PC-3 (cell line): ENCODE results near the gene TMEM163. TPM values are rescaled to one million over a fixed set of nuclear protein-coding genes. Genes with fewer than 3 reads are reported as not detected.

Experiments
- ATAC-seq: fragments of 200-7000 bp; cut with Tn5 transposase; 2 replicates; pipeline ENCODE4 v1.9.1; 2020; ENCODE audit warnings: mild to moderate bottlenecking, moderate library complexity
- BruUV-seq: library from RNA; stranded (reverse); fragments of 400-500 nt; replicated peaks from 2 replicates; lab custom pipeline; 2021; lab: Mats Ljungman, UMichigan
- CTCF ChIA-PET: fragments of 300-600 bp; sonication (Branson Sonifier 250); formaldehyde crosslinking; loops from one replicate; lab custom pipeline; 2022; ENCODE audit warnings: antibody characterized with exemption; lab: Charles Lee
- POLR2A ChIA-PET: fragments of 300-600 bp; sonication (Branson Sonifier 250); formaldehyde crosslinking; loops from one replicate; lab custom pipeline; 2022; ENCODE audit warnings: antibody characterized with exemption; ENCODE audit not compliant: unreplicated experiment; lab: Charles Lee
- DNase-seq: peaks from one replicate; pipeline ENCODE4 v3.0.0-alpha.2; 2015
- H2AFZ ChIP-seq: fragments of 300-600 bp; sonication (generic); 2 replicates; pipeline ENCODE4 v1.6.0; 2016; ENCODE audit warnings: antibody characterized with exemption, low read length
- H3F3A ChIP-seq: fragments of 300-600 bp; sonication (generic); one replicate; pipeline ENCODE4 v1.6.0; 2017; ENCODE audit warnings: antibody characterized with exemption, low read length, control low read depth, mild to moderate bottlenecking; ENCODE audit not compliant: unreplicated experiment
- H3K27ac ChIP-seq: fragments of 300-600 bp; sonication (generic); 2 replicates; pipeline ENCODE4 v1.5.1; 2016; ENCODE audit warnings: mild to moderate bottlenecking, low read length
- H3K27me3 ChIP-seq: fragments of 300-600 bp; sonication (generic); 2 replicates; pipeline ENCODE4 v1.6.1; 2016; ENCODE audit warnings: low read length, mixed read lengths
- H3K36me3 ChIP-seq: fragments of 300-600 bp; sonication (generic); 2 replicates; pipeline ENCODE4 v1.6.1; 2016; ENCODE audit warnings: low read depth, mixed run types, low read length, mixed read lengths
- H3K4me1 ChIP-seq: fragments of 300-600 bp; sonication (generic); 2 replicates; pipeline ENCODE4 v1.5.1; 2016; ENCODE audit warnings: low read length; ENCODE audit not compliant: insufficient read depth
- H3K4me2 ChIP-seq: fragments of 300-600 bp; sonication (generic); 2 replicates; pipeline ENCODE4 v1.6.0; 2016; ENCODE audit warnings: low read length
- H3K4me3 ChIP-seq: fragments of 300-600 bp; sonication (generic); 2 replicates; pipeline ENCODE4 v1.5.1; 2016; ENCODE audit warnings: mild to moderate bottlenecking, low read length, mixed read lengths
- H3K79me2 ChIP-seq: fragments of 300-600 bp; sonication (generic); 2 replicates; pipeline ENCODE4 v1.6.1; 2017; ENCODE audit warnings: low read length, mixed read lengths
- H3K9ac ChIP-seq: fragments of 300-600 bp; sonication (generic); 2 replicates; pipeline ENCODE4 v1.6.0; 2016; ENCODE audit warnings: mild to moderate bottlenecking, low read length
- H3K9me2 ChIP-seq: fragments of 300-600 bp; sonication (generic); replicated peaks from 2 replicates; pipeline ENCODE4 v1.6.1; 2016; ENCODE audit warnings: mixed run types, low read length, mixed read lengths
- H3K9me3 ChIP-seq: fragments of 300-600 bp; sonication (generic); 2 replicates; pipeline ENCODE4 v1.6.1; 2016; ENCODE audit warnings: low read length, mixed read lengths
- H4K20me1 ChIP-seq: fragments of 300-600 bp; sonication (generic); 2 replicates; pipeline ENCODE4 v1.6.1; 2016; ENCODE audit warnings: low read length, mixed read lengths
- EZH2 ChIP-seq: fragments of 300-600 bp; sonication (generic); IDR thresholded peaks from one replicate; pipeline ENCODE4 v1.6.1; 2017; ENCODE audit warnings: antibody characterized with exemption, mild to moderate bottlenecking, low read length; ENCODE audit not compliant: unreplicated experiment
- EZH2phosphoT487 ChIP-seq: fragments of 300-600 bp; sonication (generic); IDR thresholded peaks from 2 replicates; pipeline ENCODE4 v1.6.1; 2018; ENCODE audit warnings: mild to moderate bottlenecking, antibody characterized with exemption, low read length, borderline replicate concordance
- intact Hi-C: fragments of 100-400 bp; cut with micrococcal nuclease; formaldehyde crosslinking; loops from 2 replicates; pipeline ENCODE4 v1.9.0; 2023
- total RNA-seq: library from RNA; depleted of rRNA; stranded (reverse); fragments of >200 nt; gene quantifications from 2 replicates; pipeline ENCODE4 v1.2.3, GENCODE V29; 2014
- TF ChIP-seq, protein P1 (sequence below): fragments of 300-600 bp; sonication (generic); conservative IDR thresholded peaks from 2 replicates; pipeline ENCODE4 v1.5.1; 2017; ENCODE audit warnings: antibody characterized with exemption, low read depth, mild to moderate bottlenecking, low read length

Gene TMEM163
- total RNA-seq, 1 experiment from 2014 or later, result 0.47 TPM

DNA sequence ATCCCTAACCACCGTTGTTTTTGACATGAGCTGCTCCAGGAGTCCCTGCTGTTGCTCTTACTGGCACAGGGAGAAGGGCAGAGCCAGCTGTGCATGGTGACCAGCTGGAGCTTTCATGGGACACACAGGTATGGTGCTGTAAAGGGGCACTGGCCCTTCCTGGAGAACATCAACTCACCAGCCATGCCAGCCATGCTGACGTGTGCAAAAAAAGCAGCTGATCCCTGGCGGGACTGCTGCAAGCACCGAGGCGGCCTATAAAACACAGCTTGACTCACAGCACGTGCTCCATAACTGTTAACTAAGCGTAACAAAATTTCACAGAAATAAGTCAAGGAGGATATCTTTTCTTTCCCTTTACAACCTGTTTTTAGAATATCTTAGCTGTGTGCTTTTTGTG is 165.1 kb downstream of the TMEM163 start:
- H3K27me3 ChIP-seq, result no peaks in the 10 kb centered on the region
- TF ChIP-seq EZH2, result no peak
- TF ChIP-seq EZH2phosphoT487, result no peak
- TF ChIP-seq, protein P1, sequence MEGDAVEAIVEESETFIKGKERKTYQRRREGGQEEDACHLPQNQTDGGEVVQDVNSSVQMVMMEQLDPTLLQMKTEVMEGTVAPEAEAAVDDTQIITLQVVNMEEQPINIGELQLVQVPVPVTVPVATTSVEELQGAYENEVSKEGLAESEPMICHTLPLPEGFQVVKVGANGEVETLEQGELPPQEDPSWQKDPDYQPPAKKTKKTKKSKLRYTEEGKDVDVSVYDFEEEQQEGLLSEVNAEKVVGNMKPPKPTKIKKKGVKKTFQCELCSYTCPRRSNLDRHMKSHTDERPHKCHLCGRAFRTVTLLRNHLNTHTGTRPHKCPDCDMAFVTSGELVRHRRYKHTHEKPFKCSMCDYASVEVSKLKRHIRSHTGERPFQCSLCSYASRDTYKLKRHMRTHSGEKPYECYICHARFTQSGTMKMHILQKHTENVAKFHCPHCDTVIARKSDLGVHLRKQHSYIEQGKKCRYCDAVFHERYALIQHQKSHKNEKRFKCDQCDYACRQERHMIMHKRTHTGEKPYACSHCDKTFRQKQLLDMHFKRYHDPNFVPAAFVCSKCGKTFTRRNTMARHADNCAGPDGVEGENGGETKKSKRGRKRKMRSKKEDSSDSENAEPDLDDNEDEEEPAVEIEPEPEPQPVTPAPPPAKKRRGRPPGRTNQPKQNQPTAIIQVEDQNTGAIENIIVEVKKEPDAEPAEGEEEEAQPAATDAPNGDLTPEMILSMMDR, result no peak
- H2AFZ ChIP-seq, result no peak overlapping the region
- no peaks in the 10 kb centered on the region for H3K9me3 ChIP-seq
- H3K4me3 ChIP-seq, result no peak overlapping the region
- no peaks in the 10 kb centered on the region for H3K79me2 ChIP-seq
- intact Hi-C loops, result no loop called here
- H3F3A ChIP-seq, result no peaks in the 10 kb centered on the region
- DNase-seq (no peak), ATAC-seq (no peak)
- no peak overlapping the region for H3K4me2 ChIP-seq
- no peak overlapping the region for H3K9ac ChIP-seq
- H3K36me3 ChIP-seq, result no peaks in the 10 kb centered on the region
- no peak overlapping the region for H3K27ac ChIP-seq
- no peaks in the 10 kb centered on the region for H3K9me2 ChIP-seq
- no peaks in the 10 kb centered on the region for H3K4me1 ChIP-seq
- POLR2A ChIA-PET, result no interaction called here
- no TSS peak for BruUV-seq
- CTCF ChIA-PET, result no interaction called here
- no peaks in the 10 kb centered on the region for H4K20me1 ChIP-seq

DNA sequence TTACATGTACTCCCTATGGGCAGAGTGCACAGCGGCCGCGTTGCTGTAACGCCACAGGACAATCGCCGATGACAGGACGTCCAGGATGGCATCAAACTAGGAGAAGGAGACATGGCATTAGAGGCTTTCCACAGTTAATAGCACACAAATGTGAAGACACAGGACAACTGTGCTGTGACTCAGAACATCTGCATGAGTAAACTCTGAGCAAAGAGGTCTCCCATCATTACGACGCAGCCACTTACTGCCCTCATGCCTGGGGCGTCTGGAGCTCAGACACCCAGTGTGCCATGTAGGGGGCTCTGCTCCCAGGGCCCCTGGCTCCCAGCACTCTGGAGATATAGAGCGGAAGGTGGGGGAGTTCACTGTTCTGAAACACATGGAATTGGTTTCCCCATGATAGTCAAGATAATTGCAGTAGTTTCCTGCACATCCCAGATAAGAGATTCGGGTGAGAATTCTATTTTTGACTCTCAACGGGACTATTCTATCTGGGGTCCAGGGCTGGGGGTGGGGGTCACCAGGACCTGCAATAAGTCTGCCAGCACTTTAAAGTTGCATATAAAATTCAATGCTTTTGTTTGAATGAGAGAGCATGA is 168.1 kb downstream of the TMEM163 start:
- BruUV-seq, result no TSS peak
- H3K27me3 ChIP-seq, result no peaks in the 10 kb centered on the region
- ATAC-seq, result peak; percentile 29; the same call in 1 of the 2 replicates
- no peaks in the 10 kb centered on the region for H3F3A ChIP-seq
- intact Hi-C loops, result no loop called here
- no peak overlapping the region for H3K9ac ChIP-seq
- ChIA-PET POLR2A (no interaction called here), CTCF (no interaction called here)
- H3K9me3 ChIP-seq, result no peaks in the 10 kb centered on the region
- H4K20me1 ChIP-seq, result no peaks in the 10 kb centered on the region
- DNase-seq, result peak; percentile 29
- H3K79me2 ChIP-seq, result no peaks in the 10 kb centered on the region
- H3K4me3 ChIP-seq, result no peak overlapping the region
- H3K4me2 ChIP-seq, result no peak overlapping the region
- no peaks in the 10 kb centered on the region for H3K9me2 ChIP-seq
- H3K27ac ChIP-seq, result no peak overlapping the region
- H3K36me3 ChIP-seq, result no peaks in the 10 kb centered on the region
- no peak for TF ChIP-seq EZH2phosphoT487
- no peak for TF ChIP-seq EZH2
- TF ChIP-seq, protein P1, result no peak
- no peak overlapping the region for H2AFZ ChIP-seq
- no peaks in the 10 kb centered on the region for H3K4me1 ChIP-seq

DNA sequence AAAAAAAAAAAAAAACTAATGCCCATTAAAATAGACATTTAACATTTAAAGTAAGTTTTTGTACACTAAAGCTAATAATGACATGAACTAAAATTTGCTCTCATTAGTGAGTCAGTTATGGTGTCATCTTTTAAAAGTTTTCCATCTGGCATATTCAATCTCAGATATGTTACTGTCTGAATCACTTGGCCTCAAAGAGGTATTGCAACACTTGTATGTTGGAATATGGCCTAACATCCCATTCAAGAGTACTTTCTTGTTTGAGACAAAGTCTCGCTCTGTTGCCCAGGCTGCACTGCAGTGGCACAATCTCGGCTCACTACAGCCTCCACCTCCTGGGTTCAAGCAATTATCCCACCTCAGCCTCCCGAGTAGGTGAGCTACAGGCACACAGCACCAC is 169.7 kb downstream of the TMEM163 start:
- H3F3A ChIP-seq, result no peaks in the 10 kb centered on the region
- no peaks in the 10 kb centered on the region for H3K9me2 ChIP-seq
- intact Hi-C loops, result no loop called here
- CTCF ChIA-PET, result no interaction called here
- H3K36me3 ChIP-seq, result no peaks in the 10 kb centered on the region
- TF ChIP-seq EZH2phosphoT487 (no peak), EZH2 (no peak)
- TF ChIP-seq, protein P1, result no peak
- H3K4me1 ChIP-seq, result no peaks in the 10 kb centered on the region
- POLR2A ChIA-PET, result no interaction called here
- no TSS peak for BruUV-seq
- H3K4me2 ChIP-seq, result no peak overlapping the region
- no peak overlapping the region for H3K9ac ChIP-seq
- H3K27ac ChIP-seq, result no peak overlapping the region
- no peaks in the 10 kb centered on the region for H3K9me3 ChIP-seq
- H4K20me1 ChIP-seq, result no peaks in the 10 kb centered on the region
- H3K27me3 ChIP-seq, result no peaks in the 10 kb centered on the region
- ATAC-seq (no peak), DNase-seq (peak; percentile 39)
- no peak overlapping the region for H3K4me3 ChIP-seq
- no peaks in the 10 kb centered on the region for H3K79me2 ChIP-seq
- H2AFZ ChIP-seq, result no peak overlapping the region
